Uterus (tissue), 2 donors: ENCODE results near the gene PREX1.

ENCODE experiments used
- POLR2A ChIP-seq, 2 donors: fragments of 450-650 bp; IDR thresholded peaks; one replicate each; pipeline ENCODE4 v1.6.1; 2016; ENCODE audit warnings: antibody characterized with exemption in 2 of 2, mild to moderate bottlenecking in 1 of 2, moderate library complexity in 1 of 2
- TF ChIP-seq, protein P1 (sequence below), 4 experiments: fragments of 200-600 bp in 2 of 4; fragments of 450-650 bp in 2 of 4; sonication (generic) in 2 of 4; IDR thresholded peaks; one replicate each; pipeline ENCODE4 v1.5.1; 2016 to 2019; ENCODE audit warnings: antibody characterized with exemption in 4 of 4, mild to moderate bottlenecking in 2 of 4, moderate library complexity in 1 of 4

DNA sequence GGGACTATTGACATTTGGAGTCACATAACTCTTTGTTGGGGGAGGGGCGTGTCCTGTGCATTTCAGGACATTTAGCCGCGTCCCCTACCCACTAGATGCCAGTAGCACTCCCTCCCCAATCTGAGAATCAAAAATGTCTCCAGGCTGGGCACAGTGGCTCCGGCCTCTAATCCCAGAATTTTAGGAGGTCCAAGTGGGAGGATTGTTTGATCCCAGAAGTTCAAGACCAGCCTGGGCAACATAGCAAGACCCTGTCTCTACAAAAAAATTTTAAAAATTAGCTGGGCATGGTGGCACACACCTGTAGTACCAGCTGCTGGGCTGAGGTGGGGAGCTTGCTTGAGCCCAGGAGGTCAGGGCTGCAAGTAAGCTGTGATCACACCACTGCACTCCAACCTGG lies 2.1 kb upstream of the PREX1 start:
- TF ChIP-seq POLR2A (IDR thresholded peaks at IDR 0.05) = no peak
- TF ChIP-seq, protein P1, sequence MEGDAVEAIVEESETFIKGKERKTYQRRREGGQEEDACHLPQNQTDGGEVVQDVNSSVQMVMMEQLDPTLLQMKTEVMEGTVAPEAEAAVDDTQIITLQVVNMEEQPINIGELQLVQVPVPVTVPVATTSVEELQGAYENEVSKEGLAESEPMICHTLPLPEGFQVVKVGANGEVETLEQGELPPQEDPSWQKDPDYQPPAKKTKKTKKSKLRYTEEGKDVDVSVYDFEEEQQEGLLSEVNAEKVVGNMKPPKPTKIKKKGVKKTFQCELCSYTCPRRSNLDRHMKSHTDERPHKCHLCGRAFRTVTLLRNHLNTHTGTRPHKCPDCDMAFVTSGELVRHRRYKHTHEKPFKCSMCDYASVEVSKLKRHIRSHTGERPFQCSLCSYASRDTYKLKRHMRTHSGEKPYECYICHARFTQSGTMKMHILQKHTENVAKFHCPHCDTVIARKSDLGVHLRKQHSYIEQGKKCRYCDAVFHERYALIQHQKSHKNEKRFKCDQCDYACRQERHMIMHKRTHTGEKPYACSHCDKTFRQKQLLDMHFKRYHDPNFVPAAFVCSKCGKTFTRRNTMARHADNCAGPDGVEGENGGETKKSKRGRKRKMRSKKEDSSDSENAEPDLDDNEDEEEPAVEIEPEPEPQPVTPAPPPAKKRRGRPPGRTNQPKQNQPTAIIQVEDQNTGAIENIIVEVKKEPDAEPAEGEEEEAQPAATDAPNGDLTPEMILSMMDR (IDR thresholded peaks at IDR 0.05) = no peak
